HL-60/S4 treated with phorbol 12-myristate 13-acetate at 8.2 ng/mL for 4 days and 3 days (cell line): ENCODE results near the gene IGFL3.
"Not testable (repeated sequence)": the region's sequence is repeated elsewhere in the genome, so short reads cannot be mapped to it uniquely, and the experiment has no call there.

ENCODE experiments used
- in situ Hi-C: fragments of 300-500 bp; cut with MboI; formaldehyde crosslinking; loops from 2 replicates; pipeline ENCODE4 v1.15.0; 2022; ENCODE audit warnings: low sequenced_read_pairs

IGFL3 gene

DNA sequence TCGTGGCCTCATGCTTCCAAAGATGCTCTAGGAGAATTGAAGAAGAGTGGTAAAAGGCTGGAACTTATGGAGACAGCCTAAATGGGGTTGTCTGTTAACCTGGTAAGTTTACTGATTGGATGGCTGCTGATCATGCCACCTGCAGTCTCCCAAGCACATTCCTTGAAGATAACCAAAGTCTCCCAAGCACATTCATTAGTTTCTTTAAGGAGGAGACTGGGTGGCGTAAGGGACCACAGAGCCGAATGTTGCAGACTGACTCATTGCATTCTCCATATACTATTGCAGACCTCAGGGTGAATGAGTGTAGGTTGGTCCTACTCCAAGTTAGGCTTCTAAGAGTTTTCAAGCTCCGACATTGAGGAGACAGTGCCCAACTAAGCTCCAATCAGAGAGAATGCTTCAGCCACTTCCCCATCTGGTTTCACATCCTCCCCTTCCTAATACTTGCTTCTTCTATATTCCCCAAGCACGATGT, at the start of gene IGFL3:
IGFL3 (minus strand) TSS at position 51 of the 478 bp plus-strand sequence; CDS start at position 12, 39 bp downstream.
- in situ Hi-C loops = no loop called here

- in situ Hi-C loops = no loop called here
Observed at GRCh38 chr19:46173886-46174480, 49.5 kb upstream of the IGFL3 start.

DNA sequence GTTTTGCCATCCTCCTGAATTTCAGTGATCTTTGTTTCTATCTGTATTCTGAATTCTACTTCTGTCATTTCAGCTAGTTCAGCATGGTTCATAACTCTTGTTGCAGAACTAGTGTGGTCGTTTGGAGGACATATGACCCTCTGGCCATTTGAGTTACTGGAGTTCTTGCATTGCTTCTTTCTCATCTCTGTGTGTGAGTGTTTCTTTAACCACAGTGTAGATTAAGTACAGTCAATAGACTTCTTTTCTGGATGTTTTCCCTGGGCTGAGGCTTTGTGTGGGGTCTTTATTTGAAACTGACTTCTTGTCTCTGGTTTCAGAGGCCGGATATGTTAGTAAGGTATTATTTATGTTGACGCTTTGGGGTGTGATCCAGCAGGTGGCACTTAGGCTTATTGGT, 38.2 kb upstream of the IGFL3 start:
- in situ Hi-C loops = no loop called here

- in situ Hi-C loops = not testable (repeated sequence)
Observed at GRCh38 chr19:46161642-46162257, 37.3 kb upstream of the IGFL3 start.

DNA sequence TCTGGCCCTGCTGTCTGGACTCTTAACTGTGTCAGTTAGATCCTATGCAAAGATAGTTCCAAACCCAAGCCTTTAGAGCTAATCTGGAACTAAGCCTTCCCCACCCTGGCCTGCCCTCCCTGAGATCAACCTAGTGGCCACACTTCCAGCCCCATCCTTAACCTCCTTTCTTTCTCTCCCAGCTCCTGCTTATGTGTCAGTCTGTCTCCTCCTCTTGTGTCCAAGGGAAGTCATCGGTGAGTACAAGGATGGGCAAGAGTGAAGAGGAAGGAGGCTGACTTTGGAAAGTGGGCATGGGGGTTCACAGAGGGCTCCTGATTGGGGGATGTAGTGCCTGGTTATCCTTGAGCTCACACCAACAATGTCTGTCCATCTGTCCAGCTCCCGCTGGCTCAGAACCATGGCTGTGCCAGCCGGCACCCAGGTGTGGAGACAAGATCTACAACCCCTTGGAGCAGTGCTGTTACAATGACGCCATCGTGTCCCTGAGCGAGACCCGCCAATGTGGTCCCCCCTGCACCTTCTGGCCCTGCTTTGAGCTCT, 35.8 kb upstream of the IGFL3 start:
- in situ Hi-C loops = no loop called here

DNA sequence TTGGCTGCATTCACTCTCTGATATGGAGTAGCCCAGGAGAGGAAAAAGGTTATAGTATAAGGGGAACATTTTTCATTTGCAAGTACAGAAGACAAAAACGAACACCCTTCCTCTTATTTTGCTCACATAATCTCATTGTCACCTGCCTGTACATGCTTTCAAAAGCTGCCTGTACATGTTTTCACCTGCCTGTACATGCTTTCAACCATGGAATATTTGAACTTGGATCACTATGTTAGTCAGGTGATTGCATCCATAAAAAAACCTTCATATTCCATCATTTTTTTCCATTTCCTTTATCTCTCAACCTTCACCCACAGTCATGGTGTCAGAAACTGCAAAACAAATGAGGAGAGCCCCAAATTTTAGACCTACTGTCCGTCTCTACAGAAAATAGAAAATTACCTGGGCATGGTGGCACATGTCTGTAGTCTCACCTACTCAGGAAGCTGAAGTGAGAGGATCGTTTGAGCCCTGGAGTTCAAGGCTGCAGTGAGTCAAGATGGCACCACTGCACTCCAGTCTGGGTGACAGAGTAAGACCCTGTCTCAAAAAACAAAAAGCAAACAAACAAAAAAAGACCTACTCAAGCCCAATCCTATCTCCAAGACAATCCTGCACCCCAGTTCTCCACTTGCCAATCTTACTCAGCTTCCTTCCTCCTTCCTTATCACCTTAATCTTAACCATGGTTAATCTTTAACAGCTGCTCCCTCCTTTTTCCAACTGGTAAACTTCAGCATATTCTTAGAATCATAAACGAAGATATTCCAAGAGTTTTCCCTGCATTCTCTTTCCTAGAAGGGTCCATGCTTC, 35.1 kb upstream of the IGFL3 start:
- in situ Hi-C loops = no loop called here

DNA sequence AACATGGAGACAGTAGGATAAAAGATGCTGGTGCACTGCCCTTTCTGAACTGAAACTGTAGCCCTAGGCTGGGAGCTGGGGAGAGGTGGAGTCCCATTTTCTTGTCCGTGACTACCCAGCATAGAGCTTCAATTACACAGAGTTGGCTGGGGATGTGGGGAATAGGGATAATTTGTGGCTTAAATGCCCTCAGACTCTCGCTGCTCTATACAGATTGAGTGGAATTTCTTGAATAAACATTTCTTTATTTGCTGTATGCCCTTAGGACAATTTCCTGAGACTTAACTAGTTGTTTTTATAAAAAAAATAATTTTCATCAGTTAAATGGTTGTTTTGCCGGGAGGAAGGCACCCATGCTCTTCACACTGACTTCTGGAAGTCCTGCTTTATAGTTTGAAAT, 30.7 kb upstream of the IGFL3 start:
- in situ Hi-C loops = no loop called here

GRCh38 chr19:46150606-46151005, 26.1 kb upstream of the IGFL3 start:
- in situ Hi-C loops = no loop called here

DNA sequence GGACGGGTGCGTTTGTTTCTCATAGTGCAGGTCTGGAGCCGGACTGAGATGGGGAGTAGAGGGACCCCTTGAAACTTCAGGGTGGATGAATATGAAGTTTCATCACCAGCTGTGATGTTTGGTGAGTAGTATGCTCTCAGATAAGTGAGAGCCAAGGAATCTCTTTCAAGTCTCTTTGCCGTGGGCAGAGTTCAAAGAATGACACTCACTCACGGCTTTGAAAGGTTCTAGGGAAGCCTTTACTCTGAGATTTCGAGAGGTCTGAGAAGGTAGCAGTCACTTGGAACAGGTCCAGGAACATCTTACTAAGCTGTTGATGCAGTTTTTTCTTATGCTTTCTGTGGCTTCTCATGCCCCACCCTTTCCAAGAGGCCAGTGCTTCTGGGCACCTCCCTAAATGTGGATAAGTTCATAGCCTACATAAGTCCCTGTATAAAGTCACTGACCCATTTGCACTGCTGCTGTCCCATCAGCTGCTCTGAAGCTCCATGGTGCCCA, 23.4 kb upstream of the IGFL3 start, which contains the start of gene IGFL2:
IGFL2 (plus strand) TSS at position 448 of the 498 bp plus-strand sequence; CDS start at position 489, 41 bp downstream.
- in situ Hi-C loops = no loop called here

DNA sequence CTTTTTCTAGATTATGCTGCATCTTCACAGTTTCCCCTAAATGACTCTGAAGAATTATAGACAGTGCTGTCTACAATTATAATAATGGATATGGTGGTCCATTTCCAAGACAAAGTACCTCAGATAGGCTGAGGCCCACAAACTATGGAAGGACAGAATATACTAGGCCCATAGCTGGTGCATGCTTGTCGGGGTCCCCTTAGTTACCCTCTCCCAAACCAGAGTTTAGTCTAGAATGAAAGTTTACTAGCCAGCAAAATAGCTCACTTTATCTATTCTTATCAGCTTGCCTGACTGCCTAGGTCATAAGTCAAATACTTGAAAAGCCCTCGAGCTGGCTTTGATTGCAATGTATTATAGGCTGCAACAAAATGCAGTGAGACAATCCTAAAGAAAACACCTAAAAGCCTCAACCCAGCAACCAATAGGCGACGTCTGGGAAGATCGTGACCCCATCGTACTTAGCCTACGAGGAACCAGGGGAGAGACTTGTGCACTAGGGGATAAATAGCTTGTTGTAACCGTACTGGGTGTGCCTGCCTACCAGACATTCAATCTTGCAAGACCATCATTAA, 22.8 kb upstream of the IGFL3 start:
- in situ Hi-C loops = no loop called here

DNA sequence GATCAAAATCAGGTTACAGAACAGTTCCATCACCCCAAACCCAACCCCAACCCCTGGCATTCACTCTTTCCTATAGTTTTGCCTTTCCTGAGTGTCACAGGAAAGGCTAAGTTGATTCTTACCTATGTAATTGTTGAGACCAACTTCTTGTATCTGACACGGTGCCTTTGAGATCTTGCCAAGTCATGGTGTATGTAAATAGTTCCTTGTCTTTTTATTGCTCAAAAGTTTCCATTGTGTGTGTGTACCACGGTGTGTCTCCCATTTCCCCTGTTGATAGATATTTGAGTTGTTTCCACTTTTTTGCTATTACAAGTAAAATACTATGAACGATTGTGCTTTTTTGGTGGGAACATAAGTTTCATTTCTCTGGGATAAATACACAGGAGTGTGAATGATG, 20.3 kb upstream of the IGFL3 start:
- in situ Hi-C loops = no loop called here

GRCh38 chr19:46142294-46142693, 17.8 kb upstream of the IGFL3 start:
- in situ Hi-C loops = no loop called here

GRCh38 chr19:46141421-46141820, 16.9 kb upstream of the IGFL3 start:
- in situ Hi-C loops = no loop called here

DNA sequence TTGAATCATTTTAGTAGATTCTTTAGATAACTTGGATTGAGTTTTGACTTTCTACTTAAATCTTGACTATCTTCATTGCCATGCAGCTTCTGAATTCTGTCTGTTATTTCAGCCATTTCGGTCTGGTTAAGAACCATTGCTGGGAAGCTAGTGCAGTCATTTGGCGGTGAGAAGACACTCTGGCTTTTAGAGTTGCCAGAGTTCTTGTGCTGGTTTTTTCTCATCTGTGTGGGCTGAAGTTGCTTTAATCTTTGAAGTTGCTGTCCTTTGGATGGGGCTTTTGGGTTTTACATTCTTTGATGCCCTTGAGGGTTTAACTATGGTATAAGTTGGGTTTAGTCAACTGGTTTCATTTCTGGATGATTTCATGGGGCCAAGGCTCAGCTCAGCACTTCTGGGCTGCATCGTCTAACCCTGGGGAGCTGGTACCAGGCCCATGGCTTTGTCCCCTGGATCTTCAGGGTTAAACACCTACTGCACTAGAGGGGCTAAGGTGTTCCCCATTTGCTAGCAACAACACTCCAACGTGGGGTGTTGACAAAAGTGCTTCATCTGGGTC, 13.5 kb upstream of the IGFL3 start:
- in situ Hi-C loops = no loop called here

- in situ Hi-C loops = no loop called here
Observed at GRCh38 chr19:46134527-46134926, 10.0 kb upstream of the IGFL3 start.

DNA sequence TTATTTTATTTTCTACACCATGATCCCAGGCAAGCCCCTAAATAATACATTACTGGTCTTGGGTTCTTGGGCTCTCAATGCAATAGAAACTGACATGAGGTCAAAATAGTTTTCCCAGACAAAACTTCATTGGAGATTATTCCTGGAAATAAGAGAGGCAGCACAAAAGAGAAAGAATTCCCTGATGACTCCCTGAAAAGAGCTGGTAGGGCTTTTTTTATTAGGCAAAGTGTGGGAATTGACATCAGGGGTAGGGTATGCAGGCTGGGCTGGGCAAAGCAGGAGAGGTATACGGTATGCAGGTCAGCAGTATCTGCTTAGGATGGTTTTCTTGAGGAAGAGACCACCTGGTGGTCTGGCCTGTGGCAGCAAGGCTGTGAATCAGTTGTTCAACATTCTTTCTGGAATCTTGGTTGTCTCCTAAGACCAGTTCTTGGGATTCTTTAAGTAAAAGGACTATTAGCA, 9.3 kb upstream of the IGFL3 start:
- in situ Hi-C loops = no loop called here

DNA sequence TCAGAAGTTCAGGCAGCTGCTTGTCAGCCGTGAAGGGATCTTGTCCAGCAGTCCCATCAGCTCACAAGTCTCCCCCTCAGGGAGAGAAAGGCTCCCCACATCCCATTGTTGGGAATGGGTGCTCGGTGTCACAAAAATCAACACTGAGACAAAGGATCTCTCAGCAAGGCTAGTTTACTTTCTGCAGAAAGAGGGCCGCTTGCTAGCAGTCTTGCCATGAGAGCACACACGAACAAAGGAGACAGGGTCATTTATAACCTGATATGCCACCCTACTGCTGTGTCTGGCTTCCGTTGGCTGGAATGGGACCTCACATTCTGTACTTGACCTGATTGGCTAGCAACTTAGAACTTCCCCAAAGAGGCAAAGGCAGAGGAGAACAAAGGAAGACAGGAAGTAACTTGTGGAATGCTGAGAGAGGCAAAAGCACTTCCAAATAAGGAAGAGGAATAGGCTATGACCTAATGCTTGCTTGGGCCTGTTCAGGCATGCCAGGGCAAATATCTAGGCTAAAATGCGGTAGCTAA, 8.7 kb upstream of the IGFL3 start:
- in situ Hi-C loops = no loop called here

DNA sequence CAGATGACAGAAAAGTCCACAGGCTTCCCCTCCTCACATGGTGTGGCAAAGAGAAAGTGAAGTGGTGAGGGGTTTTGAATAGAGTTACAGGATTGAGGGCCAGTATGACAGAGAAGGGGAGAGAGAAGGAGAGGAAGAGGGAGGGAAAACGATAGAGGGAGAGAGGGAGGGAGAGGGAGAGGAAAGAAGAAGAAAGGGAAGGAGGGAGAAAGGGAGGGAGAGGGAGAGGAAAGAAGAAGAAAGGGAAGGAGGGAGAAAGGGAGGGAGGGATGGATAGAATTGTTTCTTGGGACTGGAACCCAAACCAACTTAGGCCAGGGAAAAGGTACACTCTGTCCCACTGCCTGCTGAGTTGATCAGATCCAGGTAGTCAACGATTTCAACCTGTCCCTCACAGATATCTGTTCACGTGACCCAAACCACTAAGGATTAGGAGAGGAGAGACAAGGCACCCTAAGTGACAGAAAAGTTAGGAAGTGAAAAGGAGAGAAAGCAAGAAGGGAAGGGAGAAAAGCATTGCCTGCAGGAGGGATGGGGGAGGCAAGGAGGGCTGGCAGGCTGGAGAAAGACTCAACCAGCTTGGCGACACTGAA, 8.1 kb upstream of the IGFL3 start:
- in situ Hi-C loops = no loop called here

DNA sequence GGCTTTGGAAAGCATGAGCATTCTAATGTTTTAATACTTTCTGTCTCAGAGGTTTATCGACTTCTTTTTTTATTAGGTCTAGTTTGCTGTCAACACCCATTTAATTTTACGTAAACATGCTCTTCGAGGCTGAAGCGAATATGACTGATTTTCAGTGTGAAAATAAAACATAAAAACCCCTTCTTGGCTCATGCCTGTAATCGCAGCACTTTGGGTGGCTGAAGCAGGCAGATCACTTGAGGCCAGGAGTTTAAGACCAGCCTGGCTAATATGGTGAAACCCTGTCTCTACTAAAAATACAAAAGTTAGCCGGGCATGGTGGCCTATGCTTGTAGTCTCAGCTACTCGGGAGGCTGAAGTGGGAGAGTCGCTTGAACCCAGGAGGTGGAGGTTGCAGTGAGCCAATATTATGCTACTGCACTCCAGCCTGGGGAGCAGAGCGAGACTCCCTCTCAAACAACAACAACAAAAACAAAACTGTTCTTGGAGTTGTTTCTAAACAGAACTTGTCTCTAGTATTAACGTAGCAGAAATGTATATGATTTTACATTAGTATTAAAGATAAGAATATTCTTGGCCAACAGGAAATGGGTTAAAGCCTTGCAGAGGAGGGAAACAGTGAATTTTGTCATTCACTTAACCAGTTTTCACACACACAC, 7.1 kb upstream of the IGFL3 start:
- in situ Hi-C loops = no loop called here
